ENCODE measurements around the gene SLC4A5. TPM values are rescaled to one million over a fixed set of nuclear protein-coding genes. Genes with fewer than 3 reads are reported as not detected.

SLC4A5 gene
- total RNA-seq, 1 experiment from 2014 or later, result 1.8 TPM

DNA sequence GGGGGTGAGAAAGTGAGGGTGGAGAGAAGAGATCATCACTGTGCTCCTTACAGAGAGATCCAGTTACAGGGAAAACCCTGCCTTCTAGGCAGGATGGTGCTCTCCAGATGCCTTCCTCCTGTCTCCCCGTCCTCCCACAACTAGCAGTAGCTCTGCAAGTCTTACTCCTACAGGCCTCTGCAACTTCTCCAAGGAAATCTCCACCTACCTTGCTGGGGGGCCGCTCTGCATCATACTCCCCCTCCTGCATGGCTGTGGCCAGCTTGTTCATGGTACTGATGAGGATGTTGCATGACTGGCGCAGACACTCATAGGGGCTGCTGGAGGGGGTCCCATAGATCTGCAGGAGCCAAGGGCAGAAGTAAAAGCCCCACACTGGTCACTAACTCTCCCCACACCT lies 22.8 kb upstream of the SLC4A5 start:
- peaks cover 83% of the 10 kb centered on the region for H3K36me3 ChIP-seq (ENCODE audit: insufficient read depth, low read length, poor library complexity, severe bottlenecking)
- DNase-seq (ENCODE audit: low spot score), result no peak
- H3K27ac ChIP-seq (ENCODE audit: low read depth, low read length, poor library complexity, severe bottlenecking), result no peak overlapping the region
- no peaks in the 10 kb centered on the region for H3K9me3 ChIP-seq (ENCODE audit: low read depth, low read length, poor library complexity, severe bottlenecking)
- no peaks in the 10 kb centered on the region for H3K4me1 ChIP-seq (ENCODE audit: insufficient read depth, low read length, poor library complexity, severe bottlenecking)
- POLR2A ChIA-PET (ENCODE audit: low non-redundant PET), result no interaction called here
- H3K27me3 ChIP-seq (replicated peaks; ENCODE audit: insufficient read depth, low read depth, low read length, poor library complexity), result no peaks in the 10 kb centered on the region
- CTCF ChIA-PET, result no interaction called here
- intact Hi-C loops (cut with micrococcal nuclease; ENCODE audit: unreplicated experiment), result no loop called here
- TSS peak; percentile 59 for BruUV-seq (replicated peaks)
- TF ChIP-seq, protein P1, sequence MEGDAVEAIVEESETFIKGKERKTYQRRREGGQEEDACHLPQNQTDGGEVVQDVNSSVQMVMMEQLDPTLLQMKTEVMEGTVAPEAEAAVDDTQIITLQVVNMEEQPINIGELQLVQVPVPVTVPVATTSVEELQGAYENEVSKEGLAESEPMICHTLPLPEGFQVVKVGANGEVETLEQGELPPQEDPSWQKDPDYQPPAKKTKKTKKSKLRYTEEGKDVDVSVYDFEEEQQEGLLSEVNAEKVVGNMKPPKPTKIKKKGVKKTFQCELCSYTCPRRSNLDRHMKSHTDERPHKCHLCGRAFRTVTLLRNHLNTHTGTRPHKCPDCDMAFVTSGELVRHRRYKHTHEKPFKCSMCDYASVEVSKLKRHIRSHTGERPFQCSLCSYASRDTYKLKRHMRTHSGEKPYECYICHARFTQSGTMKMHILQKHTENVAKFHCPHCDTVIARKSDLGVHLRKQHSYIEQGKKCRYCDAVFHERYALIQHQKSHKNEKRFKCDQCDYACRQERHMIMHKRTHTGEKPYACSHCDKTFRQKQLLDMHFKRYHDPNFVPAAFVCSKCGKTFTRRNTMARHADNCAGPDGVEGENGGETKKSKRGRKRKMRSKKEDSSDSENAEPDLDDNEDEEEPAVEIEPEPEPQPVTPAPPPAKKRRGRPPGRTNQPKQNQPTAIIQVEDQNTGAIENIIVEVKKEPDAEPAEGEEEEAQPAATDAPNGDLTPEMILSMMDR (conservative IDR thresholded peaks at IDR 0.05; ENCODE audit: low read depth, low read length), result no peak
- TF ChIP-seq EZH2 (IDR thresholded peaks at IDR 0.05; ENCODE audit: borderline replicate concordance, low read depth, low read length, poor library complexity, severe bottlenecking), result no peak
- H3K4me3 ChIP-seq (ENCODE audit: low read depth, low read length, poor library complexity, severe bottlenecking), result no peak overlapping the region

DNA sequence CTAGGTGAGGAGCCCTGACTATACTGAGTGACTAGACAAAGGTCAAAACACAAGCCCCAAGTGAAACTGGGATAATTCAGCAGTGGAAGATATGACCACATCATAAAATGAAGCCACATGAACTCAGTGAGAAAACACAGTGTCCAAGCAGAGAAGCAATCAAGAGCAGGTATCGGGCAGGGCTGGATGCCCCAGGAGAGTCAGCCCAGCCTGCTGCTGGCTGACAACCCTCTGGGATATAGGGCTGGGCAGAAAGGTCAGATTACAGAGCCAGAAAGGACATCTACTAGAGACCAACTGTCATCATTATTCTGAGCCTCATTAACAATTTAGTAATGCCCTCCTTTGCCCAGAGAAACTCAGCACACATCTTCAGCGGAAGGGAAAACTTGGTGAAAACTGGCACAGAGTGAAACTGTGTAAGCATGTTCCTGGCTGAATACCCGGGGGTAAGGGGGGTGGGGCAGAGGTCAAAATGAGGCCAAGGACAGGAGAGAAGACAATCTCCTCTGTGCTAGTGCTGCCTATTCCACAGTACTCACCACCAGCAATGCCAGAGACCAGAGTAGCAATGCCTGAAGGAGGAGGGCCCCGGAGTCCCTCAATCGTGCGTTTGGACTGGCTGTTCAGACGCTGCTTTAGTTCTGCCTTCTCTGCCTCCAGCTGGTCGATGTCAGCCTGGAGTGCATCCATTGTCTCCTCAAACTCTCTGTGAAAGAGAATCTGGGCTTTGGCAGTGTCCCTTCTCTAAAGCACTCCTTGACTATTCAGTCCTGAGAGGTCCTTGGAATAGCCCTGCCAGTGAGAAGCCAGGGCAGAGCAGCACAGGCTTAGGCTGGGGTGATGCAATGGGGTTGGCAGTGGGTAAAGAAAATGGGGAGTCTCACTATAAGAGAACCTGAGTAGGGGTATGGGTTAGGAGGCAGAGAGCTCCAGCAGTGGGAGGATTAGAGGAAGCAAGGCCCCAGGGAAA lies 21.6 kb upstream of the SLC4A5 start:
- no TSS peak for BruUV-seq (replicated peaks)
- POLR2A ChIA-PET (ENCODE audit: low non-redundant PET), result no interaction called here
- CTCF ChIA-PET, result no interaction called here
- Histone ChIP-seq H3K4me1 (ENCODE audit: insufficient read depth, low read length, poor library complexity, severe bottlenecking) (no peaks in the 10 kb centered on the region), H3K27ac (ENCODE audit: low read depth, low read length, poor library complexity, severe bottlenecking) (no peak overlapping the region), H3K36me3 (ENCODE audit: insufficient read depth, low read length, poor library complexity, severe bottlenecking) (peaks cover 79% of the 10 kb centered on the region), H3K27me3 (replicated peaks; ENCODE audit: insufficient read depth, low read depth, low read length, poor library complexity) (no peaks in the 10 kb centered on the region), H3K4me3 (ENCODE audit: low read depth, low read length, poor library complexity, severe bottlenecking) (no peak overlapping the region), H3K9me3 (ENCODE audit: low read depth, low read length, poor library complexity, severe bottlenecking) (no peaks in the 10 kb centered on the region)
- no peak for DNase-seq (ENCODE audit: low spot score)
- intact Hi-C loops (cut with micrococcal nuclease; ENCODE audit: unreplicated experiment), result no loop called here
- TF ChIP-seq, protein P1 (conservative IDR thresholded peaks at IDR 0.05; ENCODE audit: low read depth, low read length), result no peak
- TF ChIP-seq EZH2 (IDR thresholded peaks at IDR 0.05; ENCODE audit: borderline replicate concordance, low read depth, low read length, poor library complexity, severe bottlenecking), result no peak

DNA sequence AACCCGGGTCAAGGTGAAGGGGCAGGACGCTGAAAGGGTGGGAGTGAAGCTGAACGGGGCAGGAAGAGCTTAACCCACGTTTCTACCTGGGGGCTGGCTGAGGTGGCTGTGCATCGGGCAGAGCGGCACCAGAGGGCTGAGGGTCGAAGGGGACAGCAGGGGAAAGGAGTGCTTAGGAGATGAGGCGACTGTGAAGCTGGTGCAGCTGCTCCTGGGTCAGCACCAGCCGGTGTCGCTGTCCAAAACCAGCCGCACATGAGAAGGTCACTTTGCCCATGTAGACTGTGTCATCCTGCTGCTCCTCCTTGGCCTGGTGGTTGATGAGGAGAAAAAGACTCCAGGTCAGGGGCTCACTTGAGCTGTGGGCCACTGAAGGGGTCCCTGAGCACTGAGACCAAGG lies 18.1 kb upstream of the SLC4A5 start:
- ChIA-PET POLR2A (ENCODE audit: low non-redundant PET) (no interaction called here), CTCF (interaction anchor here (1.1 kb wide), 1 partner anchor 27 kb away, joined by 3 read pairs; no protein-coding TSS in a partner anchor)
- TF ChIP-seq EZH2 (IDR thresholded peaks at IDR 0.05; ENCODE audit: borderline replicate concordance, low read depth, low read length, poor library complexity, severe bottlenecking), result no peak
- TF ChIP-seq, protein P1 (conservative IDR thresholded peaks at IDR 0.05; ENCODE audit: low read depth, low read length), result no peak
- Histone ChIP-seq H3K36me3 (ENCODE audit: insufficient read depth, low read length, poor library complexity, severe bottlenecking) (peaks cover 59% of the 10 kb centered on the region), H3K4me1 (ENCODE audit: insufficient read depth, low read length, poor library complexity, severe bottlenecking) (no peaks in the 10 kb centered on the region), H3K9me3 (ENCODE audit: low read depth, low read length, poor library complexity, severe bottlenecking) (no peaks in the 10 kb centered on the region), H3K27ac (ENCODE audit: low read depth, low read length, poor library complexity, severe bottlenecking) (no peak overlapping the region), H3K27me3 (replicated peaks; ENCODE audit: insufficient read depth, low read depth, low read length, poor library complexity) (no peaks in the 10 kb centered on the region), H3K4me3 (ENCODE audit: low read depth, low read length, poor library complexity, severe bottlenecking) (no peak overlapping the region)
- BruUV-seq (replicated peaks), result TSS peak; percentile 74
- DNase-seq (ENCODE audit: low spot score), result no peak
- intact Hi-C loops (cut with micrococcal nuclease; ENCODE audit: unreplicated experiment), result no loop called here

All from A673 (cell line).